Endothelial cell of umbilical vein (primary cell): Measurements from ENCODE around the gene TMEM43. TPM values are rescaled to one million over a fixed set of nuclear protein-coding genes. Genes with fewer than 3 reads are reported as not detected.

Source experiments
- BruUV-seq: library from RNA; stranded (reverse); fragments of 400-500 nt; replicated peaks from 2 replicates; lab custom pipeline; 2021; lab: Mats Ljungman, UMichigan
- CTCF ChIA-PET: fragments of 300-600, 350-600 bp; sonication (Branson Sonifier 250); formaldehyde crosslinking; loops from one replicate; lab custom pipeline; 2021; ENCODE audit warnings: antibody characterized with exemption, inconsistent platforms; lab: Charles Lee
- POLR2A ChIA-PET: fragments of 300-600, 350-600 bp; sonication (Branson Sonifier 250); formaldehyde crosslinking; loops from one replicate; lab custom pipeline; 2021; ENCODE audit warnings: antibody characterized with exemption, inconsistent platforms; lab: Charles Lee
- DNase-seq: peaks from one replicate; pipeline ENCODE4 v3.0.0-alpha.2; 2011; ENCODE audit warnings: low read depth, low spot score
- FAIRE-seq: peaks from 2 replicates; lab custom pipeline; 2011; peaks lifted over from hg19 to GRCh38; lab: Jason Lieb, UNC
- H2AFZ ChIP-seq: 2 replicates; pipeline ENCODE4 v1.6.0; 2012; ENCODE audit warnings: low read depth, low read length, control low read depth, inconsistent platforms
- H3K27ac ChIP-seq: 2 replicates; pipeline ENCODE4 v1.5.1; 2011; ENCODE audit warnings: low read depth, mild to moderate bottlenecking, control low read depth, low read length, moderate library complexity; ENCODE audit not compliant: insufficient read depth
- H3K27me3 ChIP-seq, 2 experiments: 2 replicates each; pipeline versions ENCODE4 v1.6.0 to v1.6.1; 2011; ENCODE audit warnings: low read length in 2 of 2, mixed read lengths in 1 of 2; ENCODE audit not compliant: control insufficient read depth in 2 of 2, insufficient read depth in 2 of 2
- H3K36me3 ChIP-seq, 2 experiments: 2 replicates in 1 of 2; 3 replicates in 1 of 2; pipeline ENCODE4 v1.5.1; 2011; ENCODE audit warnings: low read length in 2 of 2, mild to moderate bottlenecking in 1 of 2, moderate library complexity in 1 of 2; ENCODE audit not compliant: control insufficient read depth in 2 of 2, insufficient read depth in 2 of 2; ENCODE audit errors: extremely low read depth in 1 of 2
- H3K4me1 ChIP-seq: 3 replicates; pipeline ENCODE4 v1.5.1; 2011; ENCODE audit warnings: mild to moderate bottlenecking, low read length; ENCODE audit not compliant: control insufficient read depth, insufficient read depth; ENCODE audit errors: extremely low read depth
- H3K4me2 ChIP-seq: 2 replicates; pipeline ENCODE4 v1.6.1; 2011; ENCODE audit warnings: low read length, control low read depth, mixed read lengths; ENCODE audit not compliant: insufficient read depth
- H3K4me3 ChIP-seq, 3 experiments: fragments of 200-600 bp in 1 of 3; sonication (generic), shearing (Covaris generic) in 1 of 3; replicated peaks in 1 of 3; 2 replicates each; pipeline ENCODE4 v1.5.1; 2011 to 2016; ENCODE audit warnings: control low read depth in 3 of 3, low read length in 3 of 3, mild to moderate bottlenecking in 2 of 3, inconsistent platforms in 1 of 3, low read depth in 1 of 3, moderate library complexity in 1 of 3; ENCODE audit not compliant: insufficient read depth in 1 of 3
- H3K79me2 ChIP-seq: 2 replicates; pipeline ENCODE4 v1.6.0; 2012; ENCODE audit warnings: low read length, inconsistent platforms; ENCODE audit not compliant: control insufficient read depth, insufficient read depth
- H3K9ac ChIP-seq: replicated peaks from 2 replicates; pipeline ENCODE3; 2011; ENCODE audit warnings: low read length, control low read depth; ENCODE audit not compliant: insufficient read depth; ENCODE audit errors: extremely low read depth
- H3K9me1 ChIP-seq: replicated peaks from 3 replicates; pipeline ENCODE4 v1.6.0; 2011; ENCODE audit warnings: mild to moderate bottlenecking, low read length; ENCODE audit not compliant: control insufficient read depth, insufficient read depth; ENCODE audit errors: extremely low read depth
- H3K9me3 ChIP-seq: replicated peaks from 2 replicates; pipeline ENCODE4 v1.5.1; 2012; ENCODE audit warnings: low read length, inconsistent platforms; ENCODE audit not compliant: control insufficient read depth, insufficient read depth
- H4K20me1 ChIP-seq: replicated peaks from 2 replicates; pipeline ENCODE3; 2011; ENCODE audit warnings: mild to moderate bottlenecking, low read length; ENCODE audit not compliant: control insufficient read depth, insufficient read depth; ENCODE audit errors: extremely low read depth
- CTCF ChIP-seq, 2 donors: IDR thresholded peaks; 1 replicate in 1 of 2; 2 replicates in 1 of 2; pipeline ENCODE4 v1.5.1; 2011; ENCODE audit warnings: low read length in 2 of 2, mild to moderate bottlenecking in 2 of 2, moderate library complexity in 2 of 2, control low read depth in 1 of 2, inconsistent platforms in 1 of 2, low read depth in 1 of 2; ENCODE audit not compliant: insufficient read depth in 1 of 2; ENCODE audit errors: extremely low read depth in 1 of 2
- EZH2 ChIP-seq: IDR thresholded peaks from 2 replicates; pipeline ENCODE4 v1.6.1; 2012; ENCODE audit warnings: borderline replicate concordance, low read depth, mild to moderate bottlenecking, moderate library complexity, low read length, inconsistent platforms; ENCODE audit not compliant: severe bottlenecking
- FOS ChIP-seq: IDR thresholded peaks from 2 replicates; pipeline ENCODE4 v1.6.1; 2011; ENCODE audit warnings: mild to moderate bottlenecking, low read length, moderate library complexity, borderline replicate concordance; ENCODE audit not compliant: insufficient read depth
- GATA2 ChIP-seq: IDR thresholded peaks from 2 replicates; pipeline ENCODE4 v1.7.0; 2011; ENCODE audit warnings: low read depth, mild to moderate bottlenecking, moderate library complexity, mixed read lengths, low read length; ENCODE audit not compliant: insufficient read length, insufficient read depth
- JUN ChIP-seq: IDR thresholded peaks from 2 replicates; pipeline ENCODE4 v1.6.1; 2011; ENCODE audit warnings: borderline replicate concordance, low read depth; ENCODE audit not compliant: insufficient read length, insufficient read depth
- MAX ChIP-seq: IDR thresholded peaks from 2 replicates; pipeline ENCODE4 v1.6.1; 2011; ENCODE audit not compliant: insufficient read depth, insufficient read length
- MYC ChIP-seq: IDR thresholded peaks from one replicate; pipeline ENCODE4 v1.6.1; 2011; ENCODE audit warnings: mild to moderate bottlenecking, low read depth, low read length
- POLR2A ChIP-seq: IDR thresholded peaks from 2 replicates; pipeline ENCODE4 v1.6.1; 2012; ENCODE audit warnings: low read depth, mild to moderate bottlenecking, control low read depth, low read length
- POLR2AphosphoS5 ChIP-seq: IDR thresholded peaks from 2 replicates; pipeline ENCODE4 v1.6.1; 2012; ENCODE audit warnings: low read depth, mild to moderate bottlenecking, control low read depth, low read length, moderate library complexity; ENCODE audit not compliant: insufficient read depth
- dilution Hi-C: fragments of 300-500 bp; cut with MboI; formaldehyde crosslinking; loops from one replicate; pipeline ENCODE4 v1.15.0; 2019; ENCODE audit warnings: low sequenced_read_pairs; ENCODE audit not compliant: extremely low pct_ligation_motif_present
- intact Hi-C: fragments of 100-400 bp; cut with micrococcal nuclease; formaldehyde crosslinking; loops from one replicate; pipeline ENCODE4 v1.10.0; 2022
- polyA plus RNA-seq, 4 experiments: library from polyadenylated mRNA; depleted of rRNA in 3 of 4; stranded (reverse) in 3 of 4; unstranded in 1 of 4; fragments of >200 nt; gene quantifications; 2 replicates each; pipeline versions ENCODE4 v1.2.1 to v1.2.3, GENCODE V29; 2011 to 2012; ENCODE audit warnings: missing spikeins in 1 of 4
- total RNA-seq: library from RNA; stranded (reverse); gene quantifications from 2 replicates; pipeline ENCODE4 v1.2.3, GENCODE V29; 2021

TMEM43 gene
- total and polyA plus RNA-seq, 2 donors (not counting 3 experiments of a cell fraction or from before 2014, with no cell fraction given) = 80.6 to 119 TPM

GRCh38 chr3:14134291-14134690, 9.4 kb downstream of the TMEM43 start:
- H3K9ac ChIP-seq = no peak overlapping the region
- intact Hi-C loops = no loop called here
- H3K4me3 ChIP-seq = no peak overlapping the region
- DNase-seq (no peak), FAIRE-seq (no peak)
- H3K27me3 ChIP-seq = no peaks in the 10 kb centered on the region
- H4K20me1 ChIP-seq = no peaks in the 10 kb centered on the region
- H3K27ac ChIP-seq = no peak overlapping the region
- no TSS peak for BruUV-seq
- no peak overlapping the region for H3K4me2 ChIP-seq
- no peak overlapping the region for H2AFZ ChIP-seq
- H3K9me1 ChIP-seq = no peaks in the 10 kb centered on the region
- peaks cover 8 to 69% of the 10 kb centered on the region in 2 experiments for H3K36me3 ChIP-seq
- peaks cover 3% of the 10 kb centered on the region for H3K79me2 ChIP-seq
- CTCF ChIA-PET = no interaction called here
- POLR2A ChIA-PET = interaction anchor here (2.8 kb wide), 1 partner anchor 9 kb away, joined by 8 read pairs; the partner anchor contains the start of genes CHCHD4 and TMEM43
- dilution Hi-C loops = no loop called here
- no peaks in the 10 kb centered on the region for H3K4me1 ChIP-seq
- TF ChIP-seq POLR2A (no peak), JUN (no peak), MAX (no peak), FOS (no peak), GATA2 (no peak), EZH2 (no peak), MYC (no peak), CTCF (IDR thresholded peaks at IDR 0.05; ENCODE audit: extremely low read depth in 1 of 2, insufficient read depth in 1 of 2, low read depth in 1 of 2, low read length in 2 of 2) (no peak), POLR2AphosphoS5 (no peak)
- no peaks in the 10 kb centered on the region for H3K9me3 ChIP-seq
